Liver (tissue), 3 donors: ENCODE results near the gene POM121C.
"Not testable (repeated sequence)": the region's sequence is repeated elsewhere in the genome, so short reads cannot be mapped to it uniquely, and the experiment has no call there.

Experiments
- ATF3 ChIP-seq: IDR thresholded peaks from 2 replicates; pipeline ENCODE4 v1.6.1; 2016; ENCODE audit warnings: antibody characterized with exemption
- EGR1 ChIP-seq, 2 donors: IDR thresholded peaks; 2 replicates each; pipeline ENCODE4 v1.6.1; 2016 to 2018; ENCODE audit warnings: antibody characterized with exemption in 2 of 2, low read depth in 2 of 2
- FOXA1 ChIP-seq: IDR thresholded peaks from 2 replicates; pipeline ENCODE4 v1.6.1; 2016; ENCODE audit warnings: antibody characterized with exemption
- GABPA ChIP-seq, 2 donors: IDR thresholded peaks in 1 of 2; conservative IDR thresholded peaks in 1 of 2; 2 replicates each; pipeline ENCODE4 v1.6.1; 2016; ENCODE audit warnings: antibody characterized with exemption in 2 of 2, mild to moderate bottlenecking in 1 of 2, moderate library complexity in 1 of 2
- HNF4A ChIP-seq, 2 donors: conservative IDR thresholded peaks; 2 replicates each; pipeline ENCODE4 v1.6.1; 2016; ENCODE audit warnings: antibody characterized with exemption in 2 of 2, mild to moderate bottlenecking in 2 of 2
- JUND ChIP-seq, 2 donors: IDR thresholded peaks; 2 replicates each; pipeline ENCODE4 v1.6.1; 2016; ENCODE audit warnings: antibody characterized with exemption in 2 of 2
- RAD21 ChIP-seq, 2 donors: IDR thresholded peaks; 2 replicates each; pipeline ENCODE4 v1.6.1; 2016; ENCODE audit warnings: antibody characterized with exemption in 2 of 2, mild to moderate bottlenecking in 2 of 2
- SP1 ChIP-seq: IDR thresholded peaks from 2 replicates; pipeline ENCODE4 v1.6.1; 2018; ENCODE audit warnings: antibody characterized with exemption, mild to moderate bottlenecking
- TAF1 ChIP-seq: conservative IDR thresholded peaks from 2 replicates; pipeline ENCODE4 v1.6.1; 2016; ENCODE audit warnings: antibody characterized with exemption, mild to moderate bottlenecking
- YY1 ChIP-seq: IDR thresholded peaks from 2 replicates; pipeline ENCODE4 v1.6.1; 2016; ENCODE audit warnings: antibody characterized with exemption, mild to moderate bottlenecking
- TF ChIP-seq, protein P1 (sequence below): fragments of 150-350 bp; IDR thresholded peaks from 2 replicates; pipeline ENCODE4 v1.5.1; 2017; ENCODE audit warnings: improper control_type of control experiment, low read depth, low read length; ENCODE audit not compliant: missing input control
- TF ChIP-seq, protein P2 (sequence below): IDR thresholded peaks from 2 replicates; pipeline ENCODE4 v1.6.1; 2016; ENCODE audit warnings: antibody characterized with exemption
- TF ChIP-seq, protein P3 (sequence below): IDR thresholded peaks from 2 replicates; pipeline ENCODE4 v1.6.1; 2016; ENCODE audit warnings: antibody characterized with exemption
- TF ChIP-seq, protein P4 (sequence below): IDR thresholded peaks from 2 replicates; pipeline ENCODE4 v1.6.1; 2016; ENCODE audit warnings: antibody characterized with exemption, mild to moderate bottlenecking
- donor health status: healthy.
- donor health status: healthy.

- not testable (repeated sequence) for TF ChIP-seq RAD21 (IDR thresholded peaks at IDR 0.05); EGR1 (IDR thresholded peaks at IDR 0.05; ENCODE audit: low read depth in 2 of 2); TAF1; SP1; GABPA (IDR thresholded peaks at IDR 0.05 in 1 of 2, conservative IDR thresholded peaks at IDR 0.05 in 1 of 2); YY1; JUND (IDR thresholded peaks at IDR 0.05); HNF4A (conservative IDR thresholded peaks at IDR 0.05); FOXA1; ATF3
- TF ChIP-seq, protein P1, sequence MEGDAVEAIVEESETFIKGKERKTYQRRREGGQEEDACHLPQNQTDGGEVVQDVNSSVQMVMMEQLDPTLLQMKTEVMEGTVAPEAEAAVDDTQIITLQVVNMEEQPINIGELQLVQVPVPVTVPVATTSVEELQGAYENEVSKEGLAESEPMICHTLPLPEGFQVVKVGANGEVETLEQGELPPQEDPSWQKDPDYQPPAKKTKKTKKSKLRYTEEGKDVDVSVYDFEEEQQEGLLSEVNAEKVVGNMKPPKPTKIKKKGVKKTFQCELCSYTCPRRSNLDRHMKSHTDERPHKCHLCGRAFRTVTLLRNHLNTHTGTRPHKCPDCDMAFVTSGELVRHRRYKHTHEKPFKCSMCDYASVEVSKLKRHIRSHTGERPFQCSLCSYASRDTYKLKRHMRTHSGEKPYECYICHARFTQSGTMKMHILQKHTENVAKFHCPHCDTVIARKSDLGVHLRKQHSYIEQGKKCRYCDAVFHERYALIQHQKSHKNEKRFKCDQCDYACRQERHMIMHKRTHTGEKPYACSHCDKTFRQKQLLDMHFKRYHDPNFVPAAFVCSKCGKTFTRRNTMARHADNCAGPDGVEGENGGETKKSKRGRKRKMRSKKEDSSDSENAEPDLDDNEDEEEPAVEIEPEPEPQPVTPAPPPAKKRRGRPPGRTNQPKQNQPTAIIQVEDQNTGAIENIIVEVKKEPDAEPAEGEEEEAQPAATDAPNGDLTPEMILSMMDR: not testable (repeated sequence)
- TF ChIP-seq, protein P2, sequence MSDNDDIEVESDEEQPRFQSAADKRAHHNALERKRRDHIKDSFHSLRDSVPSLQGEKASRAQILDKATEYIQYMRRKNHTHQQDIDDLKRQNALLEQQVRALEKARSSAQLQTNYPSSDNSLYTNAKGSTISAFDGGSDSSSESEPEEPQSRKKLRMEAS: not testable (repeated sequence)
- TF ChIP-seq, protein P3, sequence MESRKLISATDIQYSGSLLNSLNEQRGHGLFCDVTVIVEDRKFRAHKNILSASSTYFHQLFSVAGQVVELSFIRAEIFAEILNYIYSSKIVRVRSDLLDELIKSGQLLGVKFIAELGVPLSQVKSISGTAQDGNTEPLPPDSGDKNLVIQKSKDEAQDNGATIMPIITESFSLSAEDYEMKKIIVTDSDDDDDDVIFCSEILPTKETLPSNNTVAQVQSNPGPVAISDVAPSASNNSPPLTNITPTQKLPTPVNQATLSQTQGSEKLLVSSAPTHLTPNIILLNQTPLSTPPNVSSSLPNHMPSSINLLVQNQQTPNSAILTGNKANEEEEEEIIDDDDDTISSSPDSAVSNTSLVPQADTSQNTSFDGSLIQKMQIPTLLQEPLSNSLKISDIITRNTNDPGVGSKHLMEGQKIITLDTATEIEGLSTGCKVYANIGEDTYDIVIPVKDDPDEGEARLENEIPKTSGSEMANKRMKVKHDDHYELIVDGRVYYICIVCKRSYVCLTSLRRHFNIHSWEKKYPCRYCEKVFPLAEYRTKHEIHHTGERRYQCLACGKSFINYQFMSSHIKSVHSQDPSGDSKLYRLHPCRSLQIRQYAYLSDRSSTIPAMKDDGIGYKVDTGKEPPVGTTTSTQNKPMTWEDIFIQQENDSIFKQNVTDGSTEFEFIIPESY: not testable (repeated sequence)
- TF ChIP-seq, protein P4, sequence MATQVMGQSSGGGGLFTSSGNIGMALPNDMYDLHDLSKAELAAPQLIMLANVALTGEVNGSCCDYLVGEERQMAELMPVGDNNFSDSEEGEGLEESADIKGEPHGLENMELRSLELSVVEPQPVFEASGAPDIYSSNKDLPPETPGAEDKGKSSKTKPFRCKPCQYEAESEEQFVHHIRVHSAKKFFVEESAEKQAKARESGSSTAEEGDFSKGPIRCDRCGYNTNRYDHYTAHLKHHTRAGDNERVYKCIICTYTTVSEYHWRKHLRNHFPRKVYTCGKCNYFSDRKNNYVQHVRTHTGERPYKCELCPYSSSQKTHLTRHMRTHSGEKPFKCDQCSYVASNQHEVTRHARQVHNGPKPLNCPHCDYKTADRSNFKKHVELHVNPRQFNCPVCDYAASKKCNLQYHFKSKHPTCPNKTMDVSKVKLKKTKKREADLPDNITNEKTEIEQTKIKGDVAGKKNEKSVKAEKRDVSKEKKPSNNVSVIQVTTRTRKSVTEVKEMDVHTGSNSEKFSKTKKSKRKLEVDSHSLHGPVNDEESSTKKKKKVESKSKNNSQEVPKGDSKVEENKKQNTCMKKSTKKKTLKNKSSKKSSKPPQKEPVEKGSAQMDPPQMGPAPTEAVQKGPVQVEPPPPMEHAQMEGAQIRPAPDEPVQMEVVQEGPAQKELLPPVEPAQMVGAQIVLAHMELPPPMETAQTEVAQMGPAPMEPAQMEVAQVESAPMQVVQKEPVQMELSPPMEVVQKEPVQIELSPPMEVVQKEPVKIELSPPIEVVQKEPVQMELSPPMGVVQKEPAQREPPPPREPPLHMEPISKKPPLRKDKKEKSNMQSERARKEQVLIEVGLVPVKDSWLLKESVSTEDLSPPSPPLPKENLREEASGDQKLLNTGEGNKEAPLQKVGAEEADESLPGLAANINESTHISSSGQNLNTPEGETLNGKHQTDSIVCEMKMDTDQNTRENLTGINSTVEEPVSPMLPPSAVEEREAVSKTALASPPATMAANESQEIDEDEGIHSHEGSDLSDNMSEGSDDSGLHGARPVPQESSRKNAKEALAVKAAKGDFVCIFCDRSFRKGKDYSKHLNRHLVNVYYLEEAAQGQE: not testable (repeated sequence)
These were observed 25.6 kb downstream of the POM121C start for GRCh38 chr7:75460541-75460940.
